ENCODE measurements around the gene TCP1.
A peak's percentile ranks its signal among the peaks of the same experiment; 100 is the strongest.
"Not testable (repeated sequence)": the region's sequence is repeated elsewhere in the genome, so short reads cannot be mapped to it uniquely, and the experiment has no call there.

The TCP1 gene

DNA sequence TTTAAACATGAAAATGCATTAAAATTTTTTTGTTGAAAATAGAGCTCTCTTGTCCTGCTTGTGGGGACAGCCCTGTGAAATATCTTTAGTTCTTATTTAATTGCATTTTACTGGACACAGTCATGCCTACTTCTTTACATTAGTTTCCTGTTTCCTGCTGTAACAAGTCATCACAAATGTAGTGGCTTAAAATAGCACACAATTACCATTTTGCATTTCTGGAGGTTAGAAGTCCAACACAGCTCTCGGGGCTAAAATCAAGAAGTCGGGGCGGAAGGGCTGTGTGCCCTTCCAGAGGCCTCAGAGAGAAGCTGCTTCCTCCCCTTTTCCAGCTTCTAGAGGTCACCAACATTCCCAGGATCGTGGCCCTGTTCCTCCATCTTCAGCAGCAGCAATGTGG lies 40.1 kb upstream of the TCP1 start:
- Histone ChIP-seq H3K4me1 (ENCODE audit: control insufficient read depth in 2 of 2, insufficient read depth in 2 of 2, low read length in 2 of 2) (no peaks in the 10 kb centered on the region), H3K27ac (ENCODE audit: low read depth in 2 of 2, low read length in 2 of 2) (no peak overlapping the region), H3K9ac (ENCODE audit: low read depth in 1 of 2, low read length in 2 of 2) (no peak overlapping the region), H3K36me3 (ENCODE audit: control insufficient read depth in 2 of 2, insufficient read depth in 2 of 2, low read length in 2 of 2) (no peaks in the 10 kb centered on the region), H3K9me3 (ENCODE audit: control insufficient read depth in 2 of 2, low read length in 2 of 2) (no peaks in the 10 kb centered on the region), H3K27me3 (ENCODE audit: control insufficient read depth in 2 of 2, insufficient read depth in 2 of 2, low read length in 2 of 2) (no peaks in the 10 kb centered on the region), H3K4me3 (ENCODE audit: low read length in 2 of 2) (no peak overlapping the region)

DNA sequence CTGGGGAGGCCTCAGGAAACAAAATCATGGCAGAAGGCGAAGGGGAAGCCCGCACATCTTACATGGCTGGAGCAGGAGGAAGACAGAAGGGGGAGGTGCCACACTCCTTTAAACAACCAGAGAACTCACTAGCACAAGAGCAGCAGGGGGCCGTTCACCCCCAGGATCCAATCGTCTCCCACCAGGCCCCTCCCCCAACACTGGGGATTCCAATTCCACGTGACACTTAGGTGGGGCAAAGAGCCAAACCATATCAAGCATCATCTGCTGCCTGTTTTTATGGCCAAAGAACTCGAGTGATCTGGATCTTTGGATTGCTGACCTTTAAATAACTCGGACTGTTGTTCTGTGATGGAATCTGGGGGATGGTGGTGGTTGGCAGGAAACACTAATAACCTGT lies 38.7 kb upstream of the TCP1 start:
- Histone ChIP-seq H3K27me3 (ENCODE audit: control insufficient read depth in 2 of 2, insufficient read depth in 2 of 2, low read length in 2 of 2) (no peaks in the 10 kb centered on the region), H3K4me1 (ENCODE audit: control insufficient read depth in 2 of 2, insufficient read depth in 2 of 2, low read length in 2 of 2) (no peaks in the 10 kb centered on the region), H3K4me3 (ENCODE audit: low read length in 2 of 2) (no peak overlapping the region), H3K9me3 (ENCODE audit: control insufficient read depth in 2 of 2, low read length in 2 of 2) (no peaks in the 10 kb centered on the region), H3K27ac (ENCODE audit: low read depth in 2 of 2, low read length in 2 of 2) (no peak overlapping the region), H3K9ac (ENCODE audit: low read depth in 1 of 2, low read length in 2 of 2) (no peak overlapping the region), H3K36me3 (ENCODE audit: control insufficient read depth in 2 of 2, insufficient read depth in 2 of 2, low read length in 2 of 2) (no peaks in the 10 kb centered on the region)

DNA sequence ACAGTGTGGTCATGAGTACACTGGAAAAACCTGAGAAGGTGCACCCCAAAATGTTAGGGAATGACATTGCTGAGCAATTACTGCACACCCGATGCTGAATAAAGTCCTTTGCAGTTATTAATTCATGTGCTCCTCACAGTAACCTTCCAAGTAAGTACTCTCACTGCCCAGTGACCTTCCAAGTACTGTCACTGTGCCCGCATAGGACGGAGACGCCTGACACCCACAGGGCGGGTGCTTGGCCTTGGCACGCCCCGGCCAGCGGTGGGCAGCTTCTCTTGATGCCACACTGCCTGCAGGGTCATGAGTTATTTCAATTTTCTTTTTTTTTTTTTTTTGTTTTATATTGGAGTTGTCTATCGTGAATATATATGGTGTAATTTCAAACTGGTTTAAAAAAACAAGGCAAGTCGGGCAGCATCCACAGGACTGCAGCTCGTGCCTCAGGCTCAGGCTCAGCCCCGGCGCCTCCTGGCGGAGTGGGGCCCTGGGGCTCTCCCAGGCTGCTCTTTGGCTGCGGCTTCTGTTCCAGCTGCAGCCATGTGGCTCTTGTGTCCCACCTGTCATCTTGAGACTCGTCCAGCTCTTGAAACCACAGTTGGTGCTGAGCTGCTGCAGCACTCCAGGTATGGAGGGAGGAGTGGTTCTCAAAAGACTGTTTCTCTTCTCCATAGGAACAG lies 37.7 kb upstream of the TCP1 start:
- no peak overlapping the region for H3K4me3 ChIP-seq (ENCODE audit: low read length in 2 of 2)
- H3K27me3 ChIP-seq (ENCODE audit: control insufficient read depth in 2 of 2, insufficient read depth in 2 of 2, low read length in 2 of 2), result no peaks in the 10 kb centered on the region

DNA sequence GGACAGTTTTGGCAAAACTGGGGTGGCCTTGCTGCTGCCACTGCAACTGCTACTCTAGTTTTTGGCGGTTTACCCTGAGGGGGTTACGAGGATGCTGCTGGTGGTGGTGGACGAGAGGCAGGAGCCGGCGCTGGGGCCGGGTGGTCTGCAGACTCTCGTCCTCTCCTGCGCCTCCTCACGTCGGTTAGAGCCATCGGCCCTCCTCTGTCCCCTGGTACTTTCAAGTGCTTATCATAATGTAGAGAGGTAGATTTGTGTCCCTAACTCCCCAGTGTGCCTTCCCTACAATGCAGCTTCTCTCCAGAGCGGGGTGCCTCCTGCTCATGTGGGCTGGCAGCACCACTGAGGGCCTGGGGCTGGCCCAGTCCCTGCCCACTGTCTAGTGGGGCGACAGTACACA lies 36.6 kb upstream of the TCP1 start:
- Histone ChIP-seq H3K27me3 (ENCODE audit: control insufficient read depth in 2 of 2, insufficient read depth in 2 of 2, low read length in 2 of 2) (no peaks in the 10 kb centered on the region), H3K9ac (ENCODE audit: low read depth in 1 of 2, low read length in 2 of 2) (no peak overlapping the region), H3K4me3 (ENCODE audit: low read length in 2 of 2) (no peak overlapping the region), H3K36me3 (ENCODE audit: control insufficient read depth in 2 of 2, insufficient read depth in 2 of 2, low read length in 2 of 2) (no peaks in the 10 kb centered on the region), H3K9me3 (ENCODE audit: control insufficient read depth in 2 of 2, low read length in 2 of 2) (no peaks in the 10 kb centered on the region), H3K4me1 (ENCODE audit: control insufficient read depth in 2 of 2, insufficient read depth in 2 of 2, low read length in 2 of 2) (no peaks in the 10 kb centered on the region), H3K27ac (ENCODE audit: low read depth in 2 of 2, low read length in 2 of 2) (no peak overlapping the region)

More for the DNA sequence above, 37.7 kb upstream of the TCP1 start:
- no peak overlapping the region for H3K27ac ChIP-seq (ENCODE audit: low read depth in 2 of 2, low read length in 2 of 2)
- no peak overlapping the region for H3K9ac ChIP-seq (ENCODE audit: low read depth in 1 of 2, low read length in 2 of 2)
- no peaks in the 10 kb centered on the region for H3K4me1 ChIP-seq (ENCODE audit: control insufficient read depth in 2 of 2, insufficient read depth in 2 of 2, low read length in 2 of 2)
- no peaks in the 10 kb centered on the region for H3K36me3 ChIP-seq (ENCODE audit: control insufficient read depth in 2 of 2, insufficient read depth in 2 of 2, low read length in 2 of 2)
- H3K9me3 ChIP-seq (ENCODE audit: control insufficient read depth in 2 of 2, low read length in 2 of 2), result no peaks in the 10 kb centered on the region

GRCh38 chr6:159824690-159825089 lies 35.3 kb upstream of the TCP1 start:
- not testable (repeated sequence) for H3K4me1 ChIP-seq (ENCODE audit: control insufficient read depth in 2 of 2, insufficient read depth in 2 of 2, low read length in 2 of 2); H3K4me3 ChIP-seq (ENCODE audit: low read length in 2 of 2); H3K27me3 ChIP-seq (ENCODE audit: control insufficient read depth in 2 of 2, insufficient read depth in 2 of 2, low read length in 2 of 2); H3K27ac ChIP-seq (ENCODE audit: low read depth in 2 of 2, low read length in 2 of 2); H3K36me3 ChIP-seq (ENCODE audit: control insufficient read depth in 2 of 2, insufficient read depth in 2 of 2, low read length in 2 of 2); H3K9ac ChIP-seq (ENCODE audit: low read depth in 1 of 2, low read length in 2 of 2); H3K9me3 ChIP-seq (ENCODE audit: control insufficient read depth in 2 of 2, low read length in 2 of 2)

GRCh38 chr6:159823953-159824352 lies 34.6 kb upstream of the TCP1 start:
- Histone ChIP-seq H3K27me3 (ENCODE audit: control insufficient read depth in 2 of 2, insufficient read depth in 2 of 2, low read length in 2 of 2) (no peaks in the 10 kb centered on the region), H3K4me3 (ENCODE audit: low read length in 2 of 2) (no peak overlapping the region), H3K4me1 (ENCODE audit: control insufficient read depth in 2 of 2, insufficient read depth in 2 of 2, low read length in 2 of 2) (no peaks in the 10 kb centered on the region), H3K36me3 (ENCODE audit: control insufficient read depth in 2 of 2, insufficient read depth in 2 of 2, low read length in 2 of 2) (no peaks in the 10 kb centered on the region), H3K9ac (ENCODE audit: low read depth in 1 of 2, low read length in 2 of 2) (no peak overlapping the region), H3K9me3 (ENCODE audit: control insufficient read depth in 2 of 2, low read length in 2 of 2) (no peaks in the 10 kb centered on the region), H3K27ac (ENCODE audit: low read depth in 2 of 2, low read length in 2 of 2) (no peak overlapping the region)

DNA sequence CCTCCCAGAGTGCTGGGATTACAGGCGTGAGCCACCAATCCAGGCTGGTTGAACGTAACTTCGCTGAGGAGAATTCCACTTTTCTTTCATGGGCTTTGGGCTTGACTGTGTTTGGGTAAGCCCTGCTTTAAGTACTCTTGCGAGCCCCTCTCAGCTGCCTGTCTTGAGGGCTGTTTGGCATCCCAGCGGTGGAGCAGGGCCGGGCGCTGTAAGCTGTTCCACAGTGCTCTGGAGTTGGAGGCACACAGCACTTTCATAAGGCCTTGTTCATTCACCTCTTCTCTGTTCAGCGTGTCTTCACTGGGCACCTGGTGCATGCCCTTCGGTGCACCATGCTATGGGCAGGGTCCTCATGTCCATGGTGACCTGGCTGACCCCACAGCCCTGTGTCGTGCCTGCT lies 32.3 kb upstream of the TCP1 start:
- Histone ChIP-seq H3K27ac (ENCODE audit: low read depth in 2 of 2, low read length in 2 of 2) (no peak overlapping the region), H3K36me3 (ENCODE audit: control insufficient read depth in 2 of 2, insufficient read depth in 2 of 2, low read length in 2 of 2) (no peaks in the 10 kb centered on the region), H3K4me3 (ENCODE audit: low read length in 2 of 2) (no peak overlapping the region), H3K9me3 (ENCODE audit: control insufficient read depth in 2 of 2, low read length in 2 of 2) (no peaks in the 10 kb centered on the region), H3K27me3 (ENCODE audit: control insufficient read depth in 2 of 2, insufficient read depth in 2 of 2, low read length in 2 of 2) (no peaks in the 10 kb centered on the region), H3K4me1 (ENCODE audit: control insufficient read depth in 2 of 2, insufficient read depth in 2 of 2, low read length in 2 of 2) (no peaks in the 10 kb centered on the region), H3K9ac (ENCODE audit: low read depth in 1 of 2, low read length in 2 of 2) (no peak overlapping the region)

DNA sequence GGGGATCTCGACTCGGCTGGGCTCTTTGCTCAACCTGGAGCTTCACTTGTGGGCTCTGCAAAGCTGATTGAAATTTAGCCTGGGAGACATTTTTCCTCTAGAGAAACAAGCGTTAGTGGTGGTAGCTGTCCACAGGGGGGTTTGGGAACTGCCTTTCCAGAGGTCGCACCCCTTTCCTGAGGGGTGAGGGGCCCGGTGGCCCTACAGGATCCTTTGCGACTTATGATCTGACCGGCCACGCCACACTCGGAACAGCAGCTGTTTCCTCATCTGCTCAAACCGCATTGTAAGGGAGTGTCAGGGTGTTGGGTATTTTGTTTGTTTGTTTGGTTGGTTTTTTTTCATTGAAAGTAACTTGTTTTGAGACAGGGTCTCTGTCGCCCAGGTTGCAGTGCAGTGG lies 31.7 kb upstream of the TCP1 start:
- H3K9me3 ChIP-seq (ENCODE audit: control insufficient read depth in 2 of 2, low read length in 2 of 2), result no peaks in the 10 kb centered on the region
- no peak overlapping the region for H3K9ac ChIP-seq (ENCODE audit: low read depth in 1 of 2, low read length in 2 of 2)
- no peak overlapping the region for H3K27ac ChIP-seq (ENCODE audit: low read depth in 2 of 2, low read length in 2 of 2)
- no peaks in the 10 kb centered on the region for H3K27me3 ChIP-seq (ENCODE audit: control insufficient read depth in 2 of 2, insufficient read depth in 2 of 2, low read length in 2 of 2)
- H3K4me1 ChIP-seq (ENCODE audit: control insufficient read depth in 2 of 2, insufficient read depth in 2 of 2, low read length in 2 of 2), result no peaks in the 10 kb centered on the region
- no peaks in the 10 kb centered on the region for H3K36me3 ChIP-seq (ENCODE audit: control insufficient read depth in 2 of 2, insufficient read depth in 2 of 2, low read length in 2 of 2)
- no peak overlapping the region for H3K4me3 ChIP-seq (ENCODE audit: low read length in 2 of 2)

- no peaks in the 10 kb centered on the region for H3K36me3 ChIP-seq (ENCODE audit: control insufficient read depth in 2 of 2, insufficient read depth in 2 of 2, low read length in 2 of 2)
- no peak overlapping the region for H3K27ac ChIP-seq (ENCODE audit: low read depth in 2 of 2, low read length in 2 of 2)
- H3K9me3 ChIP-seq (ENCODE audit: control insufficient read depth in 2 of 2, low read length in 2 of 2), result no peaks in the 10 kb centered on the region
- H3K4me1 ChIP-seq (ENCODE audit: control insufficient read depth in 2 of 2, insufficient read depth in 2 of 2, low read length in 2 of 2), result no peaks in the 10 kb centered on the region
- no peak overlapping the region for H3K9ac ChIP-seq (ENCODE audit: low read depth in 1 of 2, low read length in 2 of 2)
- no peaks in the 10 kb centered on the region for H3K27me3 ChIP-seq (ENCODE audit: control insufficient read depth in 2 of 2, insufficient read depth in 2 of 2, low read length in 2 of 2)
- H3K4me3 ChIP-seq (ENCODE audit: low read length in 2 of 2), result peak overlapping the region in 1 of 2 donors; percentile 0
Measured at GRCh38 chr6:159819932-159820640, 30.7 kb upstream of the TCP1 start.

DNA sequence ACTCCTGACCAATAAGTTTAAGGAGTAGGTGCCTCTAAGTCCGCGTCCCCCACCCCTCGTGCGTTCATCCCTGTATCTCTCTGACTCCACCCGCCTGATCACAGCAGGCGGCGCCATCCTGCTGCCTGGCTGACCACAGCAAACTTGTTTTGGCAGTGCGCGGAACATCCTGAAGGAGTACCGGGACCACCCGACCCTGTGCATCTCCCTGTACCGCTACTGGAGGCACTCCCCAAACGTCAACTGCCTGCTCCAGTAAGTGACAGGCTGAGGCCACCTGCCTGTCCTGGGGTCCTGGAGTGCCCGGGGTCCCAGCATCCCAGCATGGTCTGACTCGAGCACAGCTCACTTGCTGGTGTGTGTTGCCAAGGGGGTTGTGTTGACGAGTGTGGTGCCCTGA lies 29.7 kb upstream of the TCP1 start:
- Histone ChIP-seq H3K9ac (ENCODE audit: low read depth in 1 of 2, low read length in 2 of 2) (no peak overlapping the region), H3K9me3 (ENCODE audit: control insufficient read depth in 2 of 2, low read length in 2 of 2) (no peaks in the 10 kb centered on the region), H3K4me1 (ENCODE audit: control insufficient read depth in 2 of 2, insufficient read depth in 2 of 2, low read length in 2 of 2) (no peaks in the 10 kb centered on the region), H3K27me3 (ENCODE audit: control insufficient read depth in 2 of 2, insufficient read depth in 2 of 2, low read length in 2 of 2) (no peaks in the 10 kb centered on the region), H3K36me3 (ENCODE audit: control insufficient read depth in 2 of 2, insufficient read depth in 2 of 2, low read length in 2 of 2) (no peaks in the 10 kb centered on the region), H3K27ac (ENCODE audit: low read depth in 2 of 2, low read length in 2 of 2) (no peak overlapping the region), H3K4me3 (ENCODE audit: low read length in 2 of 2) (no peak overlapping the region)

All from mucosa of rectum (tissue), 2 donors.